Activated CD4-positive, alpha-beta T cell treated with anti-CD3 and anti-CD28 coated beads for 36 hours (primary cell): ENCODE results near the gene TULP4. TPM values are rescaled to one million over a fixed set of nuclear protein-coding genes. Genes with fewer than 3 reads are reported as not detected.
"Not testable (repeated sequence)": the region's sequence is repeated elsewhere in the genome, so short reads cannot be mapped to it uniquely, and the experiment has no call there.

Experiments
- ATAC-seq: fragments of 200-7000 bp; cut with Tn5 transposase; one replicate; pipeline ENCODE4 v1.10.0; 2021; ENCODE audit warnings: mild to moderate bottlenecking, moderate library complexity
- CTCF ChIA-PET: fragments of 350-600 bp; sonication (Branson Sonifier 250); formaldehyde crosslinking; loops from one replicate; lab custom pipeline; 2021; ENCODE audit warnings: antibody characterized with exemption; lab: Charles Lee
- POLR2A ChIA-PET: fragments of 350-600 bp; sonication (Branson Sonifier 250); formaldehyde crosslinking; loops from one replicate; lab custom pipeline; 2021; ENCODE audit warnings: antibody characterized with exemption, inconsistent platforms; lab: Charles Lee
- DNase-seq: peaks from one replicate; pipeline ENCODE4 v3.0.0-alpha.2; 2020
- H3K27ac Mint-ChIP-seq: one replicate; pipeline ENCODE4 v1.8.0; 2021; ENCODE audit warnings: mixed read lengths
- H3K27me3 Mint-ChIP-seq: one replicate; pipeline ENCODE4 v1.8.0; 2021; ENCODE audit warnings: mixed read lengths
- H3K36me3 Mint-ChIP-seq: one replicate; pipeline ENCODE4 v1.8.0; 2021; ENCODE audit warnings: low read depth, mixed read lengths
- H3K4me1 Mint-ChIP-seq: one replicate; pipeline ENCODE4 v1.8.0; 2021; ENCODE audit warnings: mixed read lengths
- H3K4me3 Mint-ChIP-seq: one replicate; pipeline ENCODE4 v1.8.0; 2021; ENCODE audit warnings: mild to moderate bottlenecking, moderate library complexity, mixed read lengths
- H3K9me3 Mint-ChIP-seq: one replicate; pipeline ENCODE4 v1.8.0; 2021; ENCODE audit warnings: low read depth, mixed read lengths
- intact Hi-C, 2 experiments: fragments of 100-400 bp; cut with DNase I in 1 of 2; cut with micrococcal nuclease in 1 of 2; formaldehyde crosslinking; loops; one replicate each; pipeline versions ENCODE4 v1.14.2 to v1.15.1; 2022 to 2024; cut with DNase I, micrococcal nuclease
- total RNA-seq, 2 experiments: library from RNA; stranded (reverse); gene quantifications; one replicate each; pipeline ENCODE4 v1.2.3, GENCODE V29; 2021

TULP4 gene
- total RNA-seq, 2 experiments from 2014 or later, result 11.8 to 14.3 TPM

DNA sequence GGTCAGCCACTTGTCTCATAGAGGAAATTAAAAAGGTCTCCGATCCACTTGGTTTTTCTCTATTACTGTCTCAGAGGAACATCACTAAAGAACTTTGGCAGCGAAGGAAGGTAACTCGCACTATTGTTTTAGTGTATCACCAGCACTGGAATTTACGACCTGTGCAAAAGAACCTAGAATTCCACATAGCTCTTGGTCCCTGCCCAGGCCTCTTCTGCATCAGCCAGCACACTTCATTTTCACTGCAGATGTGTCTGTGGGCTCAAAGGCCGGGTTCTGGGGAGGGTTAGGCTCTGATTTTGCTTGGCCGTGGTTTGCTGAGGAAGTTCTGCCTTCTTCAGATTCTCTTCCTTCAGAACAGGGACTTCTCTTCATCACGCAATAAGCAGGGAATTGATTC lies 144.9 kb downstream of the TULP4 start:
- Mint-ChIP-seq H3K27ac (no peak overlapping the region), H3K9me3 (no peaks in the 10 kb centered on the region), H3K36me3 (peaks cover 15% of the 10 kb centered on the region), H3K27me3 (no peaks in the 10 kb centered on the region), H3K4me3 (no peak overlapping the region), H3K4me1 (no peaks in the 10 kb centered on the region)
- POLR2A ChIA-PET, result no interaction called here
- DNase-seq (no peak), ATAC-seq (no peak)
- CTCF ChIA-PET, result interaction anchor here (0.6 to 0.7 kb wide), 2 partner anchors 49 to 67 kb away, joined by 3 read pairs; no protein-coding TSS in a partner anchor
- intact Hi-C loops, result no loop called here

DNA sequence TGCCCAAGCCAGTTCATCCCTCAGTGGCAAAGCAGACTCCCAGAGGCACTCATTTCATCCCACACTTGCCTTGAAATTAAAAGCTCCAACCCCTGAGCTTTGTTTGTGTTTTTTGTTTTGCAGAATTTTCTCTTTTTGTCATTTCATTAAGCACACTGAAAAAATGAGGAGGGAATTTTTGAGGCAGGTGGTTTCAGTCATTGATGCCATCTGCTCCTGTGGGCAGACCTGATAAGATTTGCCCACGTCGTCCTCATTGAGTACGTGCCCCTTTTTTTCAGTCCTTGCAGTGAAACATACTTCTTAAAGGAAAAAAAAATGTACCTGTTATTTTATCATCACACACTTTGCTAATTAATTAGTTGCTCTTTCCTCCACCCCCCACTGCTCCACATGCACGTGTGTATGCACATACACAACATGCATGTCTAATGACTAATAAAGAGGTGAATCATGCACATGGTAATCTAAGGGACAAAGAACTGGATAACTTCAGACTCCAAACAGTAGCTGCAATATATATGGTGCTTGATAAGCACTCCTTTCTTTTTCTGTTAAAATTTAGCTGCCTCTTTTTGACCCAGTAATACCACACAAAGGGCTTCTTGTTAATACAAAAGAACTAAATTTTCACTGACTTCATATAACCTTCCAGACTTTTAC lies 145.5 kb downstream of the TULP4 start:
- no peaks in the 10 kb centered on the region for H3K4me1 Mint-ChIP-seq
- peaks cover 11% of the 10 kb centered on the region for H3K36me3 Mint-ChIP-seq
- no peaks in the 10 kb centered on the region for H3K27me3 Mint-ChIP-seq
- DNase-seq, result no peak
- ChIA-PET POLR2A (no interaction called here), CTCF (interaction anchor here (0.6 to 1.4 kb wide), 3 partner anchors 48 to 742 kb away, joined by 3 read pairs; no protein-coding TSS in a partner anchor)
- no peaks in the 10 kb centered on the region for H3K9me3 Mint-ChIP-seq
- intact Hi-C loops, result no loop called here
- ATAC-seq, result no peak
- no peak overlapping the region for H3K27ac Mint-ChIP-seq
- no peak overlapping the region for H3K4me3 Mint-ChIP-seq

DNA sequence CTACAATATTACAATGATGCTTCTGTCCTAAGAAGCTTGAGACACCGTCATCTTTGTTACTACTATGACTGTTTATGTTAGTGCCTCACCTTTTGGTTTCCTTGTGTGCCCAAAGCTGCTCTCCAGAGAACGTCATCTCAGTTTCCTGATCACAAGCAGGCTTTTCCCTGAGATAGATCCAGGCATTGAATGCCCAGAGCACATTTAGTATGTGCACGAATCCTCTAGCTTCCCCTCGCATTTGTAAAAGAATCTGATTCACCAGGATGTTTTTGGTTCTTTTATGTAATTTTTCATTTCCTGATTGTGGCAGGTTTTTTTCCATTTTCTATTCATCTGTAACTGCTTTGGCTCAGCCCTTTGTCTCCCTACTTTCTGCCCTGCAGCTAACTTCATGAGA lies 147.5 kb downstream of the TULP4 start:
- no peak for DNase-seq
- intact Hi-C loops, result no loop called here
- ChIA-PET CTCF (interaction anchor here (1.1 kb wide), 1 partner anchor 18 kb away, joined by 3 read pairs; no protein-coding TSS in a partner anchor), POLR2A (no interaction called here)
- H3K36me3 Mint-ChIP-seq, result peaks cover 14% of the 10 kb centered on the region
- H3K27ac Mint-ChIP-seq, result no peak overlapping the region
- no peaks in the 10 kb centered on the region for H3K27me3 Mint-ChIP-seq
- no peaks in the 10 kb centered on the region for H3K9me3 Mint-ChIP-seq
- no peak for ATAC-seq
- H3K4me3 Mint-ChIP-seq, result no peak overlapping the region
- no peaks in the 10 kb centered on the region for H3K4me1 Mint-ChIP-seq

DNA sequence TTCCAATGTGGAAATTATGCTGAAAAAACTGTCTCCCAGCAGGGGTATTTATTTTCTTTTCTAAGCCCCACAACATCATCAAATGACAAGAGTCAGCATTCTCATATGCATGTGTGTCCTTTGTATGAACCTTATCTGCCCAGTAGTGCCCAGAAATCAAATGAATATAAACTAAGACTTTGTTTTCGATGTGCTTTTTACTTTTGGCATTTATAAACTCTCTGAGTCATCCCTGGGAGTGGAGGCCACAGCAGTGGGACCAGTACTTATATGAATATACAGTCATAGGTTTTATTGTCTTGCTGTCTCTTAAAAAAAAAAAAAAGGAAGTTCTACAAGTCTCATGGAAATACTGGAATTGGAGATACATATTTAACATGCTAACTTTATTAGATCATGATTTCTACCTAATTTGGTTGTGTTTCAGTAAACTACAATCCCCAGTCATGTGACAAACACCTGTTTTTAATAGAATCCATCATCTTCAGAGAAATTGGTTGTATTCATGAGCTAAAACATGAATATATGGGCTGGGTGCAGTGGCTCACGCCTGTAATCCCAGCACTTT lies 148.4 kb downstream of the TULP4 start:
- Mint-ChIP-seq H3K27ac (no peak overlapping the region), H3K4me1 (no peaks in the 10 kb centered on the region), H3K36me3 (peaks cover 18% of the 10 kb centered on the region), H3K27me3 (no peaks in the 10 kb centered on the region), H3K9me3 (no peaks in the 10 kb centered on the region), H3K4me3 (no peak overlapping the region)
- CTCF ChIA-PET, result interaction anchor here (0.6 kb wide), 3 partner anchors 96 to 179 kb away, joined by 3 read pairs; no protein-coding TSS in a partner anchor
- intact Hi-C loops, result no loop called here
- no peak for ATAC-seq
- POLR2A ChIA-PET, result interaction anchor here (0.6 kb wide), 1 partner anchor 359 kb away, joined by 8 read pairs; no protein-coding TSS in a partner anchor
- DNase-seq, result no peak

DNA sequence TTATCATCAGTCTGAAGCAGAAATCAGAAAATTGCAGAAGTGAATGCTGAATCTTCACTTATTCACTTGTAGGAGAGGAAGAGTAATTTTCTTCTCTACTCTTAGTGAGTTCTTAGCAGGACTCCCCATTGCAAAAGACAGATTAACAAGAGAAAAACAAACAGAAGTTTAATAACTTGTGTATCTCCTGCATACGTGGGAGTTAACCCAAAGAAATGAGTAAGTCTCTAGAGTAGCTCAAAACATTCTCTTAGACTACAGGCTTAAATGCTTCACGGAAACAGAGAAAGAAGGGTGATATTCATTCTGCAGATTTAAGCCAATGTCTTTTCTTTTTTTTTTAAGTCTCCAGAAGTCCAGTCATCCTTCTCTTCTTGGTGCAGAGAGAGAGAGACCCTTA lies 149.7 kb downstream of the TULP4 start:
- intact Hi-C loops, result no loop called here
- CTCF ChIA-PET, result interaction anchor here (0.9 to 1.0 kb wide), 2 partner anchors 12 to 241 kb away, joined by 3 to 5 read pairs; no protein-coding TSS in a partner anchor
- ATAC-seq (no peak), DNase-seq (no peak)
- no peaks in the 10 kb centered on the region for H3K9me3 Mint-ChIP-seq
- POLR2A ChIA-PET, result no interaction called here
- no peaks in the 10 kb centered on the region for H3K4me1 Mint-ChIP-seq
- H3K36me3 Mint-ChIP-seq, result peaks cover 20% of the 10 kb centered on the region
- no peak overlapping the region for H3K4me3 Mint-ChIP-seq
- H3K27ac Mint-ChIP-seq, result no peak overlapping the region
- no peaks in the 10 kb centered on the region for H3K27me3 Mint-ChIP-seq

DNA sequence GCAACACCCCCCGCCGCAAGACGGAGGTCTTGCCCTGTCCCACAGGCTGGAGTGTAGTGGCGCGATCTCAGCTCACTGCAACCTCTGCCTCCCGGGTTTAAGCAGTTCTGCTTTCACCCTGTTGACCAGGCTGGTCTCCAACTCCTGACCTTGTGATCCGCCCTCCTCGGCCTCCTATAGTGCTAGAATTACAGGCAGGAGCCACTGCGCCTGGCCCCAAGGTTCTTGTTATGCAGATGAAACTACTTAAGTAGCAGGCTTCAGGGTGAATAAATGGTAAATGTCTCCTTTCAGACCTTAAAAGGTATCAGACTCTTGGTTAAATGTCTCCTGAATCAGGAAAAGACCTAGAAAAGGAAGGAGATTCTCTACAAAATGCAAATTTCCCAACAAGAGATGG lies 152.2 kb downstream of the TULP4 start:
- no peak overlapping the region for H3K27ac Mint-ChIP-seq
- intact Hi-C loops, result no loop called here
- POLR2A ChIA-PET, result no interaction called here
- ATAC-seq, result no peak
- DNase-seq, result no peak
- CTCF ChIA-PET, result no interaction called here
- H3K36me3 Mint-ChIP-seq, result peaks cover 20% of the 10 kb centered on the region
- no peaks in the 10 kb centered on the region for H3K4me1 Mint-ChIP-seq
- no peaks in the 10 kb centered on the region for H3K27me3 Mint-ChIP-seq
- no peak overlapping the region for H3K4me3 Mint-ChIP-seq
- H3K9me3 Mint-ChIP-seq, result no peaks in the 10 kb centered on the region

DNA sequence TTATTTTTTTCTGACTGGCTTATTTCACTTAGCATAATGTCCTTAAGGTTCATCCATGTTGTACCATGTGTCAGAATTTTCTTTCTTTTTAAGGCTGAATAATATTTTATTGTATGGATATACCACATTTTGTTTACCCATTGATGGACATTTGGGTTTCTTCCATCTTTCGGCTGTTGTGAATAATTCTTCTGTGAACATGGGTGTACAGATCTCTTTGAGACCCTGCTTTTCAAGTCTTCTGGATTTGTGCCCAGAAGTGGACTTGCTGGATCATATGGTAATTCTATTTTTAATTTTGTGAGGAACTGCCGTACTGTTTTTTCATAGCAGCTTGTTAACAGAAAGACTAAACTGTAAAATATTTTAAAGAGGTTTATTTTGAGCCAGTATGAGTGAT lies 153.0 kb downstream of the TULP4 start:
- DNase-seq (no peak), ATAC-seq (no peak)
- intact Hi-C loops, result no loop called here
- H3K4me1 Mint-ChIP-seq, result no peaks in the 10 kb centered on the region
- no peak overlapping the region for H3K4me3 Mint-ChIP-seq
- H3K36me3 Mint-ChIP-seq, result peaks cover 21% of the 10 kb centered on the region
- POLR2A ChIA-PET, result no interaction called here
- H3K9me3 Mint-ChIP-seq, result no peaks in the 10 kb centered on the region
- CTCF ChIA-PET, result no interaction called here
- H3K27me3 Mint-ChIP-seq, result no peaks in the 10 kb centered on the region
- H3K27ac Mint-ChIP-seq, result no peak overlapping the region

DNA sequence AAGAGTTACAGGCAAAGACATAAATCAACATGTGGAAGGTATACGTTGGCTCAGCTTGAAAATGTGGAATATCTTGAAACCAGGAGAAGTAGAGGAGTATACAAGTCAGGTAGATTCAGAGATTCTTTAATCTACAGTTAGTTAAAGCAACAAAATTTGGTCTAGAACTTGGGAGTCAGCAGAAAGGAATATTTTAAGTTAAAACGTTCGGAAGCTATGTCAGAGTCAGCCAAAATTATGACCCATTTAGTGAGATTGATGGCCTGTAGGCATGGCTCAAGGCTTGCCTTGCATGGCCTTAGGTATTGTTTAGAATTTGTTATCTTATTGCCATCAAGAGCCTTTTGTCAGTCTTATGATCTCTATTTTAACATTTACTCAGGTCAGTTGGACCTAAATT lies 153.5 kb downstream of the TULP4 start:
- H3K36me3 Mint-ChIP-seq, result peaks cover 21% of the 10 kb centered on the region
- H3K27me3 Mint-ChIP-seq, result no peaks in the 10 kb centered on the region
- ChIA-PET CTCF (no interaction called here), POLR2A (no interaction called here)
- no peaks in the 10 kb centered on the region for H3K9me3 Mint-ChIP-seq
- DNase-seq (no peak), ATAC-seq (no peak)
- intact Hi-C loops, result no loop called here
- H3K27ac Mint-ChIP-seq, result no peak overlapping the region
- no peaks in the 10 kb centered on the region for H3K4me1 Mint-ChIP-seq
- H3K4me3 Mint-ChIP-seq, result no peak overlapping the region

DNA sequence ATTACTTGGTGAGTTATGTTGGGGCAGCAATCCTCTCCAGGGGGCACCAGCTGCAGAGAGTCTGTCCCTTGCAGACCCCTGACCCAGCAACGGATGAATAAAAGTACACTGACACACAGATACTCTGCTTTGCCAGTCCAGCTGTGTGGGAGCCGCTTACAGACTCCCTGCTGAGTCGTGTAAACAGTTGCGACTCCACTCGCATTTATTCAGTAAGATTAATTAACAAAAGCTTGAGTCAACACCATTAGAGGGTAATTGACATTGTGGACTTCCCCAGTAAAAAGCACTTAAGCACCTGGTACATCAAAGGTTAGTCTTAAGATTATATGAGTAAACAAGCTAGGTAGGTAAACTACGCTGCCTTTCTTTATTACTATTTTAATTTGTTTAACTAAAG lies 155.7 kb downstream of the TULP4 start:
- Mint-ChIP-seq H3K9me3 (no peaks in the 10 kb centered on the region), H3K4me1 (no peaks in the 10 kb centered on the region), H3K27me3 (no peaks in the 10 kb centered on the region), H3K27ac (no peak overlapping the region), H3K4me3 (no peak overlapping the region), H3K36me3 (peaks cover 17% of the 10 kb centered on the region)
- POLR2A ChIA-PET, result no interaction called here
- intact Hi-C loops, result no loop called here
- CTCF ChIA-PET, result interaction anchor here (0.7 to 1.2 kb wide), 2 partner anchors 36 to 137 kb away, joined by 3 to 4 read pairs; no protein-coding TSS in a partner anchor
- ATAC-seq (no peak), DNase-seq (no peak)

DNA sequence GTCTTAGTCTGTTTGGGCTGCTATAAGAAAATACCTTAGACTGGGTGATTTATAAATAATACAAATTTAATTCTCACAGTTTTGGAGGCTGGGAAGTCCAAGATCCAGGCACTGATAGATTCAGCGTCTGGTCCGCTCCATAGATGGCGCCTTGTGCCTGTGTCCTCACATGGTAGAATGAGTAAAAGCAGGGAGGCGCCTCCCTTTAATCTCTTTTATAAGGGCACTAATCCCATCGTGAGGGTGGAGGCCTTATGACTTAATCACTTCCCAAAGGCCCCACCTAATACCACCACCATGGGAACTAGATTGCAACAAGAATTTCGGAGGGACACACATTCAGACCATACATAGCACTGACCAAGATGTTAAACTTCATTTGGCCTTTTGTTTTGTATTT lies 156.4 kb downstream of the TULP4 start:
- ChIA-PET POLR2A (no interaction called here), CTCF (interaction anchor here (0.7 kb wide), 1 partner anchor 37 kb away, joined by 3 read pairs; no protein-coding TSS in a partner anchor)
- Mint-ChIP-seq H3K4me3 (no peak overlapping the region), H3K9me3 (no peaks in the 10 kb centered on the region), H3K27me3 (no peaks in the 10 kb centered on the region), H3K4me1 (no peaks in the 10 kb centered on the region), H3K27ac (no peak overlapping the region), H3K36me3 (peaks cover 16% of the 10 kb centered on the region)
- ATAC-seq, result no peak
- intact Hi-C loops, result no loop called here
- DNase-seq, result peak; percentile 18

DNA sequence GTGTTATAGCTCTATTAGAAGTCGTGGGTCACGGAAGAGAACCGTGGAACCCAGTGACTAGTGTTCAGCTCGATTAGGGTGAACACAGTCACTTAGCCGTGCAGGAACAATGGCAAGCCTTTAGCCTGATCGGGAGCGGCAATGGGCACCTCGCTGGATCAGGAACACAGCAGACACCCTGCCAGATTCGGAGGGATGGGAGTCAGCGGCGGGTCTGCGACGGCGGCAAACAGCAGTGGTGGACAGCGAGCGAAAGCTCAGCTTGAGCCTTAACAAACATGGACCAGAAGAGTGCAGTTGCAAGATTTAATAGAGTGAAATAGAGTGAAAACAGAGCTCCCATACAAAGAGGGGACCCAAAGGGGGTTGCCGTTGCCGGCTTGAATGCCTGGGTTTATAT lies 157.8 kb downstream of the TULP4 start:
- intact Hi-C loops, result not testable (repeated sequence)

DNA sequence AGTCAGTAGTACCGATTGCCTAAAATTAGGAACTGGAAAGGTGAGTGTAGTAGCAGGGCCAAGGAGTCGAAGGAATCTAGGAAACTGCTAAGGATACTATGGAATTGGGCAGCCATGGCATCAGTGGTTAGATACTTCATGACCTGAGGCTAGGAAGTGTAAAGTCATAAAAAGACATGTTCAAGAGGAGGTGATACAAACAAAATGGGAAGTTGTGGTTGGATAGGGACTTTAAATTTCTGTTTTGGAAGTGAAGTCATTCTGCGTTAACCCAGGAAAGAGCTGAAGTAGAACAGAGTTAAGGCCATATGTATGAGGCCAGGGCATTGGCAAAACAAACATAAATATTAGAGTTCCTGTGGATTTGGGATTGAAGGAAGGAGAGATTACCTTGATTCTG lies 159.1 kb downstream of the TULP4 start:
- CTCF ChIA-PET, result no interaction called here
- Mint-ChIP-seq H3K27ac (no peak overlapping the region), H3K4me1 (no peaks in the 10 kb centered on the region), H3K36me3 (peaks cover 13% of the 10 kb centered on the region), H3K4me3 (no peak overlapping the region), H3K9me3 (no peaks in the 10 kb centered on the region), H3K27me3 (no peaks in the 10 kb centered on the region)
- no peak for ATAC-seq
- POLR2A ChIA-PET, result no interaction called here
- intact Hi-C loops, result no loop called here
- no peak for DNase-seq

More for the DNA sequence above, 157.8 kb downstream of the TULP4 start:
- H3K9me3 Mint-ChIP-seq, H3K27me3 Mint-ChIP-seq, H3K27ac Mint-ChIP-seq, H3K4me1 Mint-ChIP-seq, DNase-seq, H3K4me3 Mint-ChIP-seq, CTCF ChIA-PET, ATAC-seq, POLR2A ChIA-PET: not testable (repeated sequence)
- peaks cover 13% of the 10 kb centered on the region for H3K36me3 Mint-ChIP-seq
